ENCODE measurements around the gene RUSC2. TPM values are rescaled to one million over a fixed set of nuclear protein-coding genes. Genes with fewer than 3 reads are reported as not detected.

RUSC2 gene
- total and polyA plus RNA-seq, 2 of the 13 experiments (the other 11 are each of a cell fraction or from before 2014, with no cell fraction given) = 2.8 to 3.3 TPM

GRCh38 chr9:35518225-35518821 lies 28.4 kb downstream of the RUSC2 start:
- H3K4me2 ChIP-seq (ENCODE audit: low read depth, low read length) = peak overlapping the region; percentile 54
- peak overlapping the region; percentile 66 for H3K27ac ChIP-seq (ENCODE audit: extremely low read length, insufficient read depth, low read length)
- no peaks in the 10 kb centered on the region for H3K9me3 ChIP-seq (ENCODE audit: low read length)
- H3K4me1 ChIP-seq (ENCODE audit: insufficient read depth, low read length) = peaks cover 66% of the 10 kb centered on the region
- no peaks in the 10 kb centered on the region for H3K79me2 ChIP-seq (ENCODE audit: insufficient read depth, low read length)
- H3K27me3 ChIP-seq (ENCODE audit: control insufficient read depth in 1 of 2, insufficient read depth in 2 of 2, low read length in 2 of 2) = no peaks in the 10 kb centered on the region
- FAIRE-seq (peak; percentile 99), ATAC-seq (peak; percentile 99), DNase-seq (ENCODE audit: low spot score) (peak; percentile 96)
- no peak overlapping the region for H2AFZ ChIP-seq (ENCODE audit: low read length)
- in situ Hi-C loops (cut with HindIII; ENCODE audit: extremely low pct_ligation_motif_present, low pct_unique_long_range_greater_than_20kb) (no loop called here), intact Hi-C loops (cut with micrococcal nuclease; ENCODE audit: unreplicated experiment) (loop anchor here (1.0 kb wide), 1 partner anchor 27 kb away; no protein-coding TSS in a partner anchor)
- WGBS (ENCODE audit: low lambda C conversion rate) = 9% methylated on average over 3 of the region's 4 CpGs
- H3K9ac ChIP-seq (ENCODE audit: insufficient read depth, low read depth, low read length) = no peak overlapping the region; the same call in 1 of the 2 replicates
- CTCF ChIA-PET (ENCODE audit: low intra/inter-chr PET ratio, low total read pairs) = interaction anchor here (1.0 kb wide), 1 partner anchor 28 kb away, joined by 3 read pairs; the partner anchor contains the start of gene RUSC2
- H3K4me3 ChIP-seq (replicated peaks in 1 of 3; ENCODE audit: insufficient read depth in 1 of 3, low read depth in 2 of 3, low read length in 3 of 3) = no peak overlapping the region; a peak in 1 of 6 replicates
- POLR2A ChIA-PET = interaction anchor here (0.6 to 2.2 kb wide), 6 partner anchors 10 to 357 kb away, joined by 3 to 15 read pairs (median 4); partner anchors contain the start of genes RUSC2 and UNC13B
- no peaks in the 10 kb centered on the region; the same call in 1 of the 2 replicates for H4K20me1 ChIP-seq (ENCODE audit: insufficient read depth, low read length)
- BruUV-seq (replicated peaks) = no TSS peak
- no peaks in the 10 kb centered on the region for H3K36me3 ChIP-seq (replicated peaks in 1 of 2; ENCODE audit: control insufficient read depth in 1 of 2, insufficient read depth in 2 of 2, low read length in 2 of 2)
- TF ChIP-seq ZNF589 (CRISPR knock-in tag; conservative IDR thresholded peaks at IDR 0.05) = no peak
- TF ChIP-seq RFXANK (CRISPR knock-in tag; IDR thresholded peaks at IDR 0.05) = peak; percentile 83
- no peak for TF ChIP-seq NONO (IDR thresholded peaks at IDR 0.05)
- TF ChIP-seq NONO (CRISPR knock-in tag; conservative IDR thresholded peaks at IDR 0.05) = no peak
- peak; percentile 63; the same call in 1 of the 2 replicates for TF ChIP-seq SMAD3 (CRISPR knock-in tag; IDR thresholded peaks at IDR 0.05)
- TF ChIP-seq SATB2 (CRISPR knock-in tag; IDR thresholded peaks at IDR 0.05) = no peak
- TF ChIP-seq FOXK1 (CRISPR knock-in tag; IDR thresholded peaks at IDR 0.05; ENCODE audit: borderline replicate concordance, low read depth) = peak; percentile 75; the same call in 1 of the 2 replicates
- no peak for TF ChIP-seq STAG1 (CRISPR knock-in tag; IDR thresholded peaks at IDR 0.05)
- TF ChIP-seq PHF20 (CRISPR knock-in tag; IDR thresholded peaks at IDR 0.05) = no peak
- no peak for TF ChIP-seq ZBTB7A (CRISPR knock-in tag; IDR thresholded peaks at IDR 0.05)
- TF ChIP-seq ZNF296 (CRISPR knock-in tag; conservative IDR thresholded peaks at IDR 0.05) = no peak
- no peak for TF ChIP-seq ZNF557 (CRISPR knock-in tag; IDR thresholded peaks at IDR 0.05)
- no peak for TF ChIP-seq ZKSCAN5 (CRISPR knock-in tag; IDR thresholded peaks at IDR 0.05)
- no peak for TF ChIP-seq KAT2B (IDR thresholded peaks at IDR 0.05; ENCODE audit: borderline replicate concordance, low read depth, low read length)
- peak in 1 of 2 experiments; percentile 89; a peak in 2 of 4 replicates for TF ChIP-seq ATF4 (CRISPR knock-in tag; IDR thresholded peaks at IDR 0.05)
- TF ChIP-seq SMAD1 (CRISPR knock-in tag; IDR thresholded peaks at IDR 0.05; ENCODE audit: borderline replicate concordance, low read depth) = no peak
- peak; percentile 58; the same call in 1 of the 2 replicates for TF ChIP-seq ZNF12 (CRISPR knock-in tag; IDR thresholded peaks at IDR 0.05)
- TF ChIP-seq ZNF205 (CRISPR knock-in tag; IDR thresholded peaks at IDR 0.05) = peak; percentile 37; the same call in 1 of the 2 replicates
- peak; percentile 46; the same call in 1 of the 2 replicates for TF ChIP-seq KMT2B (CRISPR knock-in tag; IDR thresholded peaks at IDR 0.05)
- peak; percentile 54; the same call in 1 of the 2 replicates for TF ChIP-seq ZNF788 (CRISPR knock-in tag; IDR thresholded peaks at IDR 0.05; ENCODE audit: borderline replicate concordance)
- TF ChIP-seq SP1 (IDR thresholded peaks at IDR 0.05) = no peak
- TF ChIP-seq SP1 (CRISPR knock-in tag; IDR thresholded peaks at IDR 0.05) = no peak
- no peak for TF ChIP-seq AKAP8 (CRISPR knock-in tag; IDR thresholded peaks at IDR 0.05)
- TF ChIP-seq ETV6 (CRISPR knock-in tag; conservative IDR thresholded peaks at IDR 0.05) = no peak
- TF ChIP-seq ZNF510 (CRISPR knock-in tag; IDR thresholded peaks at IDR 0.05; ENCODE audit: low read depth) = no peak
- no peak for TF ChIP-seq SOX6 (IDR thresholded peaks at IDR 0.05)
- peak; percentile 77 for TF ChIP-seq SOX6 (CRISPR knock-in tag; IDR thresholded peaks at IDR 0.05)
- peak; percentile 13; the same call in 1 of the 2 replicates for TF ChIP-seq LCORL (IDR thresholded peaks at IDR 0.05)
- peak; percentile 97 for TF ChIP-seq LCORL (CRISPR knock-in tag; IDR thresholded peaks at IDR 0.05)
- TF ChIP-seq ZKSCAN8 (CRISPR knock-in tag; IDR thresholded peaks at IDR 0.05; ENCODE audit: borderline replicate concordance) = peak; percentile 83; the same call in 1 of the 2 replicates
